ENCODE results near the gene RNF10.
"Not testable (repeated sequence)": the region's sequence is repeated elsewhere in the genome, so short reads cannot be mapped to it uniquely, and the experiment has no call there.

DNA sequence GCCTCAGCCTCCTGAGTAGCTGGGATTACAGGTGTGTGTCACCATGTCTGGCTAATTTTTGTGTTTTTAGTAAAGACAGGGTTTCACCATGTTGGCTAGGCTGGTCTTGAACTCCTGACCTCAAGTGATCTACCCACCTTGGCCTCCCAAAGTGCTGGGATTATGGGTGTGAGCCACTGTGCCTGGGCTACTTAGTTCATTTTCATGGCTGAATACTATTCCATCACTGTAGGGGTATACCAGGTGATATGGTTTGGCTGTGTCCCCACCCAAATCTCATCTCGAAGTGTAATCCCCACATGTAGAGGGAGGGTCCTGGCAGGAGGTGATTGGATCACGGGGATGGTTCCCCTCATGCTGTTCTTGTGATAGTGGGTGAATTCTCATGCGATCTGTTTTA lies 83.0 kb downstream of the RNF10 start:
- TF ChIP-seq HDAC6 (IDR thresholded peaks at IDR 0.05; ENCODE audit: unreplicated experiment); SPI1 (IDR thresholded peaks at IDR 0.05; ENCODE audit: borderline replicate concordance, insufficient read depth, low read depth, low read length); CBX5 (IDR thresholded peaks at IDR 0.05; ENCODE audit: low read depth); ESRRA (IDR thresholded peaks at IDR 0.05; ENCODE audit: low read length): not testable (repeated sequence)
- TF ChIP-seq, protein P1, sequence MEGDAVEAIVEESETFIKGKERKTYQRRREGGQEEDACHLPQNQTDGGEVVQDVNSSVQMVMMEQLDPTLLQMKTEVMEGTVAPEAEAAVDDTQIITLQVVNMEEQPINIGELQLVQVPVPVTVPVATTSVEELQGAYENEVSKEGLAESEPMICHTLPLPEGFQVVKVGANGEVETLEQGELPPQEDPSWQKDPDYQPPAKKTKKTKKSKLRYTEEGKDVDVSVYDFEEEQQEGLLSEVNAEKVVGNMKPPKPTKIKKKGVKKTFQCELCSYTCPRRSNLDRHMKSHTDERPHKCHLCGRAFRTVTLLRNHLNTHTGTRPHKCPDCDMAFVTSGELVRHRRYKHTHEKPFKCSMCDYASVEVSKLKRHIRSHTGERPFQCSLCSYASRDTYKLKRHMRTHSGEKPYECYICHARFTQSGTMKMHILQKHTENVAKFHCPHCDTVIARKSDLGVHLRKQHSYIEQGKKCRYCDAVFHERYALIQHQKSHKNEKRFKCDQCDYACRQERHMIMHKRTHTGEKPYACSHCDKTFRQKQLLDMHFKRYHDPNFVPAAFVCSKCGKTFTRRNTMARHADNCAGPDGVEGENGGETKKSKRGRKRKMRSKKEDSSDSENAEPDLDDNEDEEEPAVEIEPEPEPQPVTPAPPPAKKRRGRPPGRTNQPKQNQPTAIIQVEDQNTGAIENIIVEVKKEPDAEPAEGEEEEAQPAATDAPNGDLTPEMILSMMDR (IDR thresholded peaks at IDR 0.05 in 2 of 3, conservative IDR thresholded peaks at IDR 0.05 in 1 of 3; ENCODE audit: control insufficient read depth in 2 of 3, extremely low read depth in 1 of 3, insufficient read depth in 1 of 3, low read depth in 3 of 3, low read length in 3 of 3), result not testable (repeated sequence)
- TF ChIP-seq, protein P2, sequence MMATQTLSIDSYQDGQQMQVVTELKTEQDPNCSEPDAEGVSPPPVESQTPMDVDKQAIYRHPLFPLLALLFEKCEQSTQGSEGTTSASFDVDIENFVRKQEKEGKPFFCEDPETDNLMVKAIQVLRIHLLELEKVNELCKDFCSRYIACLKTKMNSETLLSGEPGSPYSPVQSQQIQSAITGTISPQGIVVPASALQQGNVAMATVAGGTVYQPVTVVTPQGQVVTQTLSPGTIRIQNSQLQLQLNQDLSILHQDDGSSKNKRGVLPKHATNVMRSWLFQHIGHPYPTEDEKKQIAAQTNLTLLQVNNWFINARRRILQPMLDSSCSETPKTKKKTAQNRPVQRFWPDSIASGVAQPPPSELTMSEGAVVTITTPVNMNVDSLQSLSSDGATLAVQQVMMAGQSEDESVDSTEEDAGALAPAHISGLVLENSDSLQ (IDR thresholded peaks at IDR 0.05), result not testable (repeated sequence)

All from GM12878 (cell line).